Measurements from ENCODE around the gene CCDC82.
"Not testable (repeated sequence)": the region's sequence is repeated elsewhere in the genome, so short reads cannot be mapped to it uniquely, and the experiment has no call there.

Gene CCDC82

DNA sequence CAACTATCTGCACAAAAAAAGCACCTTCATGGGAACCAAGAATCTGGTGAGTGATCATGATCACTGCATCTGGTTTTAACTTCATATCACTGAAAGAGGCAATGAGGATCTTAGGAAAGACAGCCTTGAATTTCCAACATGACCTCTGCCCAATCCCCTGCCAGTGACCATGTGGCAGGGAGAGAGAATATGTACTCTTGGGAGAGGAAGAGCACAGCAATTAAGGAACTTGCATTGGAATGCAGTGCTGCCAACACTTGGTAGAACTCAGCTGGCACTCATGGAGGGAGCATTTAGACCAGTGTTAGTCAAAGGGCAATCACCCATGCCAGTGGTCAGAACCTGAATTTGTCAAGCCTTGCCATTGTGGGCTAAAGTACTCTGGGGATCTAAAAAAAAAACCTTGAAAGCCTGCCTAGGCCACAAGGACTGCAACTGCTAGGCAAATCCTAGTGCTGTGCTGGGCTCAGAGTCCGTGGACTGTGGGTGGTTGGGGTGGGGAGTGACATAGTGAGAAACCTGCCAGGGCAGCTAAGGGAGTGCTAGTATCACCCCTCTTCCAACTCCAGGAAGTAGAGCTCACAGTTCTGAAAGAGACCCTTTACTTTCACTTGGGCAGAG, 23.2 kb upstream of the CCDC82 start:
- ChIA-PET CTCF (interaction anchor here (1.3 to 1.4 kb wide), 2 partner anchors 19 to 357 kb away, joined by 3 to 6 read pairs; no protein-coding TSS in a partner anchor), POLR2A (no interaction called here)
- H3K4me3 ChIP-seq (ENCODE audit: low read depth, low read length) = no peak overlapping the region
- no peaks in the 10 kb centered on the region for H3K9me3 ChIP-seq (ENCODE audit: control insufficient read depth, insufficient read depth, low read depth, low read length)
- TF ChIP-seq, protein P1, sequence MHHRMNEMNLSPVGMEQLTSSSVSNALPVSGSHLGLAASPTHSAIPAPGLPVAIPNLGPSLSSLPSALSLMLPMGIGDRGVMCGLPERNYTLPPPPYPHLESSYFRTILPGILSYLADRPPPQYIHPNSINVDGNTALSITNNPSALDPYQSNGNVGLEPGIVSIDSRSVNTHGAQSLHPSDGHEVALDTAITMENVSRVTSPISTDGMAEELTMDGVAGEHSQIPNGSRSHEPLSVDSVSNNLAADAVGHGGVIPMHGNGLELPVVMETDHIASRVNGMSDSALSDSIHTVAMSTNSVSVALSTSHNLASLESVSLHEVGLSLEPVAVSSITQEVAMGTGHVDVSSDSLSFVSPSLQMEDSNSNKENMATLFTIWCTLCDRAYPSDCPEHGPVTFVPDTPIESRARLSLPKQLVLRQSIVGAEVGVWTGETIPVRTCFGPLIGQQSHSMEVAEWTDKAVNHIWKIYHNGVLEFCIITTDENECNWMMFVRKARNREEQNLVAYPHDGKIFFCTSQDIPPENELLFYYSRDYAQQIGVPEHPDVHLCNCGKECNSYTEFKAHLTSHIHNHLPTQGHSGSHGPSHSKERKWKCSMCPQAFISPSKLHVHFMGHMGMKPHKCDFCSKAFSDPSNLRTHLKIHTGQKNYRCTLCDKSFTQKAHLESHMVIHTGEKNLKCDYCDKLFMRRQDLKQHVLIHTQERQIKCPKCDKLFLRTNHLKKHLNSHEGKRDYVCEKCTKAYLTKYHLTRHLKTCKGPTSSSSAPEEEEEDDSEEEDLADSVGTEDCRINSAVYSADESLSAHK (tag by site-specific recombination; IDR thresholded peaks at IDR 0.05) = no peak
- TF ChIP-seq IKZF3 (tag by site-specific recombination; IDR thresholded peaks at IDR 0.05) (no peak), ZNF548 (tag by site-specific recombination; IDR thresholded peaks at IDR 0.05) (no peak), ZNF19 (tag by site-specific recombination; IDR thresholded peaks at IDR 0.05; ENCODE audit: low read depth) (no peak), ZNF510 (tag by site-specific recombination; IDR thresholded peaks at IDR 0.05; ENCODE audit: insufficient replicate concordance) (no peak), ZNF223 (tag by site-specific recombination; IDR thresholded peaks at IDR 0.05) (no peak), ZNF791 (tag by site-specific recombination; IDR thresholded peaks at IDR 0.05) (no peak), GLIS1 (tag by site-specific recombination; IDR thresholded peaks at IDR 0.05) (no peak), ZNF202 (tag by site-specific recombination; IDR thresholded peaks at IDR 0.05; ENCODE audit: borderline replicate concordance) (no peak), ZNF610 (tag by site-specific recombination; IDR thresholded peaks at IDR 0.05; ENCODE audit: borderline replicate concordance) (no peak), SP2 (tag by site-specific recombination; IDR thresholded peaks at IDR 0.05) (no peak)
- TF ChIP-seq, protein P2, sequence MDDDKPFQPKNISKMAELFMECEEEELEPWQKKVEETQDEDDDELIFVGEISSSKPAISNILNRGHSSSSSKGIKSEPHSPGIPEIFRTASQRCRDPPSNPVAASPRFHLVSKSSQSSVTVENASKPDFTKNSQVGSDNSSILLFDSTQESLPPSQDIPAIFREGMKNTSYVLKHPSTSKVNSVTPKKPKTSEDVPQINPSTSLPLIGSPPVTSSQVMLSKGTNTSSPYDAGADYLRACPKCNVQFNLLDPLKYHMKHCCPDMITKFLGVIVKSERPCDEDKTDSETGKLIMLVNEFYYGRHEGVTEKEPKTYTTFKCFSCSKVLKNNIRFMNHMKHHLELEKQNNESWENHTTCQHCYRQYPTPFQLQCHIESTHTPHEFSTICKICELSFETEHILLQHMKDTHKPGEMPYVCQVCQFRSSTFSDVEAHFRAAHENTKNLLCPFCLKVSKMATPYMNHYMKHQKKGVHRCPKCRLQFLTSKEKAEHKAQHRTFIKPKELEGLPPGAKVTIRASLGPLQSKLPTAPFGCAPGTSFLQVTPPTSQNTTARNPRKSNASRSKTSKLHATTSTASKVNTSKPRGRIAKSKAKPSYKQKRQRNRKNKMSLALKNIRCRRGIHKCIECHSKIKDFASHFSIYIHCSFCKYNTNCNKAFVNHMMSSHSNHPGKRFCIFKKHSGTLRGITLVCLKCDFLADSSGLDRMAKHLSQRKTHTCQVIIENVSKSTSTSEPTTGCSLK (tag by site-specific recombination; IDR thresholded peaks at IDR 0.05) = no peak
- TF ChIP-seq, protein P3, sequence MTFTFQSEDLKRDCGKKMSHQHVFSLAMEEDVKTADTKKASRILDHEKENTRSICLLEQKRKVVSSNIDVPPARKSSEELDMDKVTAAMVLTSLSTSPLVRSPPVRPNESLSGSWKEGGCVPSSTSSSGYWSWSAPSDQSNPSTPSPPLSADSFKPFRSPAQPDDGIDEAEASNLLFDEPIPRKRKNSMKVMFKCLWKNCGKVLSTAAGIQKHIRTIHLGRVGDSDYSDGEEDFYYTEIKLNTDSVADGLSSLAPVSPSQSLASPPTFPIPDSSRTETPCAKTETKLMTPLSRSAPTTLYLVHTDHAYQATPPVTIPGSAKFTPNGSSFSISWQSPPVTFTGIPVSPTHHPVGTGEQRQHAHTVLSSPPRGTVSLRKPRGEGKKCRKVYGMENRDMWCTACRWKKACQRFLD (tag by site-specific recombination; IDR thresholded peaks at IDR 0.05) = no peak
- H3K36me3 ChIP-seq (ENCODE audit: control insufficient read depth in 2 of 2, insufficient read depth in 1 of 2, low read length in 2 of 2) = no peaks in the 10 kb centered on the region
- H3K27ac ChIP-seq (ENCODE audit: extremely low read depth, low read depth, low read length) = no peak overlapping the region
- no peaks in the 10 kb centered on the region for H3K4me1 ChIP-seq (ENCODE audit: control insufficient read depth, insufficient read depth, low read length)

DNA sequence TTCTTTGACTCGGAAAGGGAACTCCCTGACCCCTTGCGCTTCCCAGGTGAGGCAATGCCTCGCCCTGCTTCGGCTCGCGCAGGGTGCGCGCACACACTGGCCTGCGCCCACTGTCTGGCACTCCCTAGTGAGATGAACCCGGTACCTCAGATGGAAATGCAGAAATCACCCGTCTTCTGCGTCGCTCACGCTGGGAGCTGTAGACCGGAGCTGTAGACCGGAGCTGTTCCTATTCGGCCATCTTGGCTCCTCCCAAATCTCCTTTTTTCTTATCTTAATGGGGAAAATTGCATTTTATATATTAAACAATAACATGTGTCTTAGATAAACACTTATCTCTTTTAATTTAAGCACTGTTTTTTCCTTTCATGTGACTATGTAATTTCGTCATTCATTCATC, 21.7 kb upstream of the CCDC82 start:
- CTCF ChIA-PET; POLR2A ChIA-PET; H3K27ac ChIP-seq (ENCODE audit: extremely low read depth, low read depth, low read length); H3K9me3 ChIP-seq (ENCODE audit: control insufficient read depth, insufficient read depth, low read depth, low read length); H3K4me3 ChIP-seq (ENCODE audit: low read depth, low read length); H3K36me3 ChIP-seq (ENCODE audit: control insufficient read depth in 2 of 2, insufficient read depth in 1 of 2, low read length in 2 of 2); H3K4me1 ChIP-seq (ENCODE audit: control insufficient read depth, insufficient read depth, low read length): not testable (repeated sequence)

DNA sequence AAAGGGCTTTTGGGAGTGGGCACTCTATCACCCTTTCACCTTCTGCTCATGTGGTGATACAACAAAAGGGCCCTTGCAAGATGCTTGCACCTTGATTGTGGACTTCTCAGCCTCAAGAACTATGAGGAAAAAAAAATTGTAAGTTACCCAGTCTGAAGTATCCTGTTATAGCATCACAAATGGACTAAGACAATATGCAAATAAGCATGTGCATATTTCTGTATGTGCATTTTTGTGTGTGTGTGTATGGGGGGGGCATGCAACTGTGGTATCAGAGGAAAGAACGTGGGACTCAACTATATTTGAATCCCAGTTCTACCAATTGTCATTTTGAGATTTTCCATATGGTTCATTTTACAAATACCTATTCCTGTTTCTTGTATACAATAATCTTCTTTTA, 11.0 kb upstream of the CCDC82 start:
- Histone ChIP-seq H3K9me3 (ENCODE audit: control insufficient read depth, insufficient read depth, low read depth, low read length) (no peaks in the 10 kb centered on the region), H3K4me3 (ENCODE audit: low read depth, low read length) (no peak overlapping the region), H3K4me1 (ENCODE audit: control insufficient read depth, insufficient read depth, low read length) (no peaks in the 10 kb centered on the region), H3K27ac (ENCODE audit: extremely low read depth, low read depth, low read length) (no peak overlapping the region), H3K36me3 (ENCODE audit: control insufficient read depth in 2 of 2, insufficient read depth in 1 of 2, low read length in 2 of 2) (no peaks in the 10 kb centered on the region)
- ChIA-PET CTCF (interaction anchor here (1.3 kb wide), 1 partner anchor 565 kb away, joined by 4 read pairs; no protein-coding TSS in a partner anchor), POLR2A (no interaction called here)
- no peak for TF ChIP-seq YY1 (tag by site-specific recombination; IDR thresholded peaks at IDR 0.05)
- no peak for TF ChIP-seq ZNF48 (tag by site-specific recombination; IDR thresholded peaks at IDR 0.05)
- TF ChIP-seq, protein P4, sequence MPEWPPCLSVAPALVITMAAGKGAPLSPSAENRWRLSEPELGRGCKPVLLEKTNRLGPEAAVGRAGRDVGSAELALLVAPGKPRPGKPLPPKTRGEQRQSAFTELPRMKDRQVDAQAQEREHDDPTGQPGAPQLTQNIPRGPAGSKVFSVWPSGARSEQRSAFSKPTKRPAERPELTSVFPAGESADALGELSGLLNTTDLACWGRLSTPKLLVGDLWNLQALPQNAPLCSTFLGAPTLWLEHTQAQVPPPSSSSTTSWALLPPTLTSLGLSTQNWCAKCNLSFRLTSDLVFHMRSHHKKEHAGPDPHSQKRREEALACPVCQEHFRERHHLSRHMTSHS (tag by site-specific recombination; IDR thresholded peaks at IDR 0.05) = no peak
- no peak for TF ChIP-seq ZNF341 (tag by site-specific recombination; IDR thresholded peaks at IDR 0.05; ENCODE audit: low read depth)
- TF ChIP-seq ZNF140 (tag by site-specific recombination; IDR thresholded peaks at IDR 0.05) = no peak
- no peak for TF ChIP-seq ZNF292 (tag by site-specific recombination; IDR thresholded peaks at IDR 0.05; ENCODE audit: borderline replicate concordance, low read depth)
- no peak for TF ChIP-seq HOXD13 (CRISPR knock-in tag; IDR thresholded peaks at IDR 0.05; ENCODE audit: borderline replicate concordance)
- TF ChIP-seq ZNF354C (tag by site-specific recombination; IDR thresholded peaks at IDR 0.05; ENCODE audit: borderline replicate concordance, low read depth) = no peak
- no peak for TF ChIP-seq HOXA7 (CRISPR knock-in tag; IDR thresholded peaks at IDR 0.05; ENCODE audit: borderline replicate concordance)
